ENCODE results near the gene FOXP3.

Gene FOXP3

DNA sequence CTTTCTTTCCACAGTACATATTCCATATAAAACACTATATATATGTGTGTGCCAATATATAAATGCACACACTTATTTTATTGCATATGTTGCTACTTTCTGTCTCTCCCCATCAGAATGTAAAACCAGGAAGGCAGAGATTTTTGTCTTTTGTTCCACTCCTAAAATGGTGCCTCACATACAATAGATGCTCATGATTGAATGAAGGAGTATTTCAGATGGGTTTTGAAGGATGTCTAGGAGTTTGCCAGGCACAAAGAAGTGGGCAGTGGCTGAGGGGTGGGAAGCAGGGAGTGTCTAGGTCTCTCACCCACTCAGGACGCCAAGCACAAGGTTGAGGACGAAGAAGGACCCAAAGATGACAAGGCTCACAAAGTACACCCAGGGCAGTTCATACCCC, 36.8 kb downstream of the FOXP3 start:
- H3K4me1 Mint-ChIP-seq (ENCODE audit: low read depth): peaks cover 10% of the 10 kb centered on the region
- H3K36me3 Mint-ChIP-seq (ENCODE audit: low read depth): no peaks in the 10 kb centered on the region
- H3K27ac Mint-ChIP-seq: no peak overlapping the region
- no peaks in the 10 kb centered on the region for H3K9me3 Mint-ChIP-seq
- H3K4me3 Mint-ChIP-seq: no peak overlapping the region
- H3K27me3 Mint-ChIP-seq: no peaks in the 10 kb centered on the region

DNA sequence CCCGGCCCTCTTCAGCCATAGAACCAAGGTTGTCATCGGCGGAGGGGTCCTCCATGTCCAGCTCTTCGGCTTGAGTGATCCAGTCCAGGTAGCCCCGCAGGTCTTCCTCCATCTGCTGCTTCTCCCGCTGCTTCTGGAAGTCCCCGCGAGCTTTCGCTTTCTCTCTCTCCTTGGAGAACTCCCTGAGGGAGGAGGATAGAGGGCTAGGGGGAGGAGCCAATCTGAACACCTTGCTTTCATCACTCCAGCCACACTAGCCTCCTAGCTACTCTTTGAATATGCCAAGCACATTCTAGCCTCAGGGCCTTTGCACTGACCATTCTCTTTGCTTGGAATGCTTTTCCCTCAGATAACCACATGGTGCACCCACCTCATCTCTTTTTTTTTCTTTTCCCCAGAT, 37.6 kb downstream of the FOXP3 start:
- Mint-ChIP-seq H3K27ac (no peak overlapping the region), H3K4me1 (ENCODE audit: low read depth) (peaks cover 10% of the 10 kb centered on the region), H3K27me3 (no peaks in the 10 kb centered on the region), H3K36me3 (ENCODE audit: low read depth) (no peaks in the 10 kb centered on the region), H3K4me3 (no peak overlapping the region), H3K9me3 (no peaks in the 10 kb centered on the region)

- no peaks in the 10 kb centered on the region for H3K27me3 Mint-ChIP-seq
- no peak overlapping the region for H3K4me3 Mint-ChIP-seq
- H3K27ac Mint-ChIP-seq: no peak overlapping the region
- H3K36me3 Mint-ChIP-seq (ENCODE audit: low read depth): no peaks in the 10 kb centered on the region
- no peaks in the 10 kb centered on the region for H3K9me3 Mint-ChIP-seq
- H3K4me1 Mint-ChIP-seq (ENCODE audit: low read depth): peaks cover 3% of the 10 kb centered on the region
Measured at GRCh38 chrX:49225858-49226257, 38.7 kb downstream of the FOXP3 start.

DNA sequence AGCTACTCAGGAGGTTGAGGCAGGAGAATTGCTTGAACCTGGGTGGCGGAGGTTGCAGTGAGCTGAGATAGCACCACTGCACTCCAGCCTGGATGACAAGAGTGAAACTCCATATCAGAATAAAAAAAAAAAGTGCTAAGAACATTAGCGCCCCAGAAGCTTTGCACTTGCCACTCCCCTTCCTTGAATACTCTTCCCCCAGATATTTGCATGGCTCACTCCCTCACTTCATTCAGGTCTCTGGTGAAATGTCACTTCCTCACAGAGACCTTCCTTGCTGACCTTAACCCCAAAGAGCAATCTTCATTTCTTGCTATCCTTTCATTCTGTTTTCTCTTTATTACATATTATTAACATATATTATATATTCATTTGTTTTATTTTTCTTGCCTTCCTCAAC, 42.6 kb downstream of the FOXP3 start:
- H3K27me3 Mint-ChIP-seq: no peaks in the 10 kb centered on the region
- H3K4me3 Mint-ChIP-seq: no peak overlapping the region
- H3K36me3 Mint-ChIP-seq (ENCODE audit: low read depth): no peaks in the 10 kb centered on the region
- no peaks in the 10 kb centered on the region for H3K9me3 Mint-ChIP-seq
- H3K4me1 Mint-ChIP-seq (ENCODE audit: low read depth): no peaks in the 10 kb centered on the region
- no peak overlapping the region for H3K27ac Mint-ChIP-seq

- Mint-ChIP-seq H3K4me3 (no peak overlapping the region), H3K36me3 (ENCODE audit: low read depth) (no peaks in the 10 kb centered on the region), H3K9me3 (no peaks in the 10 kb centered on the region), H3K4me1 (ENCODE audit: low read depth) (no peaks in the 10 kb centered on the region), H3K27ac (no peak overlapping the region), H3K27me3 (no peaks in the 10 kb centered on the region)
Measured at GRCh38 chrX:49220100-49220499, 44.4 kb downstream of the FOXP3 start.

- Mint-ChIP-seq H3K4me3 (no peak overlapping the region), H3K4me1 (ENCODE audit: low read depth) (no peaks in the 10 kb centered on the region), H3K27me3 (no peaks in the 10 kb centered on the region), H3K9me3 (no peaks in the 10 kb centered on the region), H3K36me3 (ENCODE audit: low read depth) (no peaks in the 10 kb centered on the region), H3K27ac (no peak overlapping the region)
Measured at GRCh38 chrX:49214996-49215526, 49.4 kb downstream of the FOXP3 start.

DNA sequence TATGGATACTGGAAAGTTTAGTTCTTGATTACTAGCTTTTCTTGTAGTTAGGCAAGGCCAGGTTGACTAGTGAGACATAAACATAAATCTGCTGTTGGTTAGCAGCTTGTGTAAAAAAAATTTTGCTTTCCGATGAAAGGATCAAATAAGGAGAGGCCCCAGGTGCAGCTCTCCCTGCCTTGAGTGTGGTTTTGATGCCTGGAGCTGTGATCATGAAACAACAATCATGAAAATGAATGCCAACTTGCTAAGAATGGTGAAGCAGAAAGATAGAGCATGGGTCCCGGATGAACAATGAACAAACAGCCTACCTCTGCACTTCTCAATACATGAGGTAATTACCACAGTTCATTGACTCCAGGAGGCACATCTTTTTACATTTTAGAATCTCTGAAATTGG, 50.1 kb downstream of the FOXP3 start:
- H3K4me1 Mint-ChIP-seq (ENCODE audit: low read depth): no peaks in the 10 kb centered on the region
- H3K27ac Mint-ChIP-seq: no peak overlapping the region
- no peaks in the 10 kb centered on the region for H3K27me3 Mint-ChIP-seq
- H3K9me3 Mint-ChIP-seq: no peaks in the 10 kb centered on the region
- H3K4me3 Mint-ChIP-seq: no peak overlapping the region
- H3K36me3 Mint-ChIP-seq (ENCODE audit: low read depth): no peaks in the 10 kb centered on the region

GRCh38 chrX:49212861-49213260, 51.6 kb downstream of the FOXP3 start:
- H3K36me3 Mint-ChIP-seq (ENCODE audit: low read depth): no peaks in the 10 kb centered on the region
- peaks cover 3% of the 10 kb centered on the region for H3K4me1 Mint-ChIP-seq (ENCODE audit: low read depth)
- no peaks in the 10 kb centered on the region for H3K27me3 Mint-ChIP-seq
- no peaks in the 10 kb centered on the region for H3K9me3 Mint-ChIP-seq
- H3K4me3 Mint-ChIP-seq: no peak overlapping the region
- no peak overlapping the region for H3K27ac Mint-ChIP-seq

DNA sequence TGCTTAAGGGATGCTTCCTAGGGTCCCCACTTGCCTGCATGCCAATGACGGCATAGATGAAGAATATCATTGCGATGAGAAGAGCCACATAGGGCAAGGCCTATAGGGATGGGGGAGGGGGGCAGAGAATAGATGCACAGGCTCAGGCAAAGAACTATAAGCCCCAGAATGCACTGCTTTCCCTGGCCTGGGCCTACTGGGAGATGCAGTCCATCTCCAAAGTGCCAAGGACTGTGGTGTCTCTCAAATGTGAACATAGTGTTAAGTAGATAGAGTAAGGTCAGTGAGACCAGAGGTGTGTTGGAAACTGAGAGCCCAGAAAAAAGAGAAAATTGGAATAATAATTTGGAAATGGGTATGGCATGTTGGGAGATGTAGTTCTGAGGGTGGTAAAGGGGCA, 52.3 kb downstream of the FOXP3 start:
- Mint-ChIP-seq H3K27me3 (no peaks in the 10 kb centered on the region), H3K9me3 (no peaks in the 10 kb centered on the region), H3K4me3 (no peak overlapping the region), H3K4me1 (ENCODE audit: low read depth) (peaks cover 3% of the 10 kb centered on the region), H3K36me3 (ENCODE audit: low read depth) (no peaks in the 10 kb centered on the region), H3K27ac (no peak overlapping the region)

DNA sequence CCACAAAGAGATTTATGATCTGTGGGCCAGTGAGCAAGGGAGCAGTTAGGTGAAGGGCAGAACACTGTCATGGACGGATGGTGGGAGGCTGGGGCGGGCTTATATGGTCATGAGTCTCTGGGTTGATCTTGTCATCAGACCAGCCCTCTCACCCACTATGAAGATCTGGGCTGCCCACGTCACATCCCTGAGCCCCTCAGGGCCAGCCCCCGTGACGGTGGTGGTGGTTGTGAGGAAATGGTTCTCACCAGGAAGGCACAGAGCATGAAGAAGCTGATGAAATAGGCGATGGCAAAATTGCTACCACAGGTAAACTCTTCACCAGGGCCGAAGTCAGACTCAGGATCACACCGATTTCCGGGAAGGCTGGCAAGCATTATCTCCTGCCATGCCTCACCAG, 53.4 kb downstream of the FOXP3 start:
- Mint-ChIP-seq H3K27me3 (no peaks in the 10 kb centered on the region), H3K9me3 (no peaks in the 10 kb centered on the region), H3K4me1 (ENCODE audit: low read depth) (peaks cover 3% of the 10 kb centered on the region), H3K36me3 (ENCODE audit: low read depth) (no peaks in the 10 kb centered on the region), H3K4me3 (no peak overlapping the region), H3K27ac (no peak overlapping the region)

DNA sequence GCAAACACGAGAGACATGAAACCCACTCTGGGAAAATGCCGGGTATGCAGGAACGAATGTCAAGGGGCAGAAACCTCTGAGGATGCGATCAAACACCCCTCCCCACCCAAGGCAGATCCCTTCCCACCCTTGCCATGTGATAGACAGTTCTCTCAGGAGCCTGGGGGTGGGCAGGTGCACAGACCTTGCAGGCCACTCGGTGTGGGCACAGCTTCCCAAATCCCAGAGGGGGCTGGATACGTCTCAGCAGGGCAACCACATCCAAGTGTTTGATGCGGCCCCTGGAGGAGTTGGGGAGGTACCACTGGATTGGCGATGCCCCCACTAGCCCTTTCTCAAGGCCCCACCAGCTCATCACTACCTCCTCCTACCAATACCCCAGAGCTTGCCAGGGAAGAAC, 54.1 kb downstream of the FOXP3 start:
- H3K36me3 Mint-ChIP-seq (ENCODE audit: low read depth): no peaks in the 10 kb centered on the region
- no peaks in the 10 kb centered on the region for H3K27me3 Mint-ChIP-seq
- H3K4me1 Mint-ChIP-seq (ENCODE audit: low read depth): peaks cover 3% of the 10 kb centered on the region
- H3K27ac Mint-ChIP-seq: no peak overlapping the region
- H3K4me3 Mint-ChIP-seq: no peak overlapping the region
- H3K9me3 Mint-ChIP-seq: no peaks in the 10 kb centered on the region

DNA sequence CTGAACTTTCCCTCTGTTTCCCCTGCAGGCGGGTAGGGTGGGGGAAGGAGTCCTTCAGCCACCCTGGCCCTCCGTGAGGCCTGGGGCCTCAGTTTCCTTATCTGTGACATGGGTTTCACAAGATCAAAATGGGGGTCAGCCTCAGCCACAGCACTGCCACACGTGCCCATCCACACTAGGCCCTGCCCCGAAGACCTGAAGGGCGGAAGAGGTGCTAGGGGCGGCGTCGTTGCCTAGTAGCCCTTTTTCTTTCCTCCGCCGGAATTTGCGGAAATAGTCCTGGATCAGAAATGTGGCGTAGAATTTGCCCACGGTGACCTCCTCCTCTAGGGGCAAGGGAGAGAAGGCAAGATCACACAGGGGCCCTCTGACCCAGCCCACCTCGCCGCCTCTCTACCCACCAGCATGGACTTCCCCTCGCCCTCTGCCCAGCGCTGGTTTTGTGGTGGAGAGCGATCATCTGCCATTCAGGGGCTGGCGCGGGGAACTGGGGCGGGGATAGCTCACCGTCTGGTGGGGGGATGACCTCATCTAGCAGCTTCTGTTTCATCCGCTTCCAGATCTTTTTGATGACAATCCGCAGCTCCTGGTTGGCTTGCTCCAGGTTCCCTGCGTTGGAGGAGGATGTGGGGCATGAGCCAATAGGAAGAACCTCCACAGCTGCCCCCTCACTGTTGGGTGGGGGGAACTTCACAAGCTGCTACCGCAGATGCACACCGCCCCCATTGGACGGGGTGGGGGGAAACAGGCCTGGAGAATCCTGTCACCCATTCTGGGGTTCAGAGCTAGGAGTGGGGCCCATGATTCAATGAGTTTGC, 54.9 kb downstream of the FOXP3 start:
- H3K4me3 Mint-ChIP-seq: peak overlapping the region; percentile 45
- H3K27ac Mint-ChIP-seq: no peak overlapping the region
- H3K27me3 Mint-ChIP-seq: no peaks in the 10 kb centered on the region
- no peaks in the 10 kb centered on the region for H3K9me3 Mint-ChIP-seq
- H3K4me1 Mint-ChIP-seq (ENCODE audit: low read depth): peaks cover 3% of the 10 kb centered on the region
- H3K36me3 Mint-ChIP-seq (ENCODE audit: low read depth): no peaks in the 10 kb centered on the region

DNA sequence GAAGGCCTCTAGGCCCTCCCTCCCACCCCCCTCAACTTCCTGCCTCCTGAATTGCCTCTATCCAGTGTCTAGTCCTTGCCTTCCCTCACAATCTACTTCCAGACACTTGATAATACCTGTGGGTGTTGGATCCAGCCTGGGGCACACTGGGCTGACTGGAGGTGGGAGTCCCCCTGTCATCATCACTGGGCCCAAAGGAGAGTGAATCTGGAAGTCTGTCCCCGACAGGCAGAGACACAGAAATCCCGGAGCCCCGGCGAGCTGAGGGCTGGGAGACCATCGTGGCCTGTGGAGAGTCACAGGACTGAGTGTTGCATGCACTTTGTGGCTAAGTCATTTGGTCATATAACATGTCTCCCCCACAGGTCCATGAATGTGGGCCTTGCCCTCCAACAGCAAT, 56.1 kb downstream of the FOXP3 start:
- Mint-ChIP-seq H3K4me3 (no peak overlapping the region), H3K27me3 (no peaks in the 10 kb centered on the region), H3K27ac (no peak overlapping the region), H3K4me1 (ENCODE audit: low read depth) (peaks cover 3% of the 10 kb centered on the region), H3K9me3 (no peaks in the 10 kb centered on the region), H3K36me3 (ENCODE audit: low read depth) (no peaks in the 10 kb centered on the region)

GRCh38 chrX:49206543-49206942, 58.0 kb downstream of the FOXP3 start:
- Mint-ChIP-seq H3K4me1 (ENCODE audit: low read depth) (peaks cover 3% of the 10 kb centered on the region), H3K27ac (no peak overlapping the region), H3K9me3 (no peaks in the 10 kb centered on the region), H3K4me3 (no peak overlapping the region), H3K36me3 (ENCODE audit: low read depth) (no peaks in the 10 kb centered on the region), H3K27me3 (no peaks in the 10 kb centered on the region)

GRCh38 chrX:49205443-49205842, 59.1 kb downstream of the FOXP3 start:
- peaks cover 6% of the 10 kb centered on the region for H3K4me1 Mint-ChIP-seq (ENCODE audit: low read depth)
- H3K36me3 Mint-ChIP-seq (ENCODE audit: low read depth): no peaks in the 10 kb centered on the region
- H3K9me3 Mint-ChIP-seq: no peaks in the 10 kb centered on the region
- no peak overlapping the region for H3K4me3 Mint-ChIP-seq
- no peak overlapping the region for H3K27ac Mint-ChIP-seq
- no peaks in the 10 kb centered on the region for H3K27me3 Mint-ChIP-seq

- Mint-ChIP-seq H3K4me1 (ENCODE audit: low read depth) (peaks cover 6% of the 10 kb centered on the region), H3K36me3 (ENCODE audit: low read depth) (no peaks in the 10 kb centered on the region), H3K27me3 (no peaks in the 10 kb centered on the region), H3K27ac (no peak overlapping the region), H3K9me3 (no peaks in the 10 kb centered on the region), H3K4me3 (no peak overlapping the region)
Measured at GRCh38 chrX:49204709-49205108, 59.8 kb downstream of the FOXP3 start.
